ENCODE data around the gene RABGAP1L.

- TF ChIP-seq POLR2AphosphoS5 (IDR thresholded peaks at IDR 0.05; ENCODE audit: low read depth, low read length) = no peak
- no peak for TF ChIP-seq POLR2A (IDR thresholded peaks at IDR 0.05; ENCODE audit: low read depth, low read length)
- no peak for TF ChIP-seq TAF1 (IDR thresholded peaks at IDR 0.05; ENCODE audit: borderline replicate concordance, low read depth, low read length)
These were observed 372.4 kb downstream of the RABGAP1L start for GRCh38 chr1:174531751-174532150.

All from GM12892 (cell line).